Measurements from ENCODE around the gene MAPK11.

GRCh38 chr22:50218996-50219727 lies 51.0 kb downstream of the MAPK11 start:
- TF ChIP-seq CTCF (conservative IDR thresholded peaks at IDR 0.05): no peak
- no peak for TF ChIP-seq ZFX (IDR thresholded peaks at IDR 0.05)
